CD1c-positive myeloid dendritic cell (primary cell): ENCODE results near the gene TIMM23.

ENCODE experiments used
- DNase-seq: peaks from one replicate; pipeline ENCODE4 v3.0.0-alpha.2; 2016; ENCODE audit errors: extremely low spot score

TIMM23 gene

DNA sequence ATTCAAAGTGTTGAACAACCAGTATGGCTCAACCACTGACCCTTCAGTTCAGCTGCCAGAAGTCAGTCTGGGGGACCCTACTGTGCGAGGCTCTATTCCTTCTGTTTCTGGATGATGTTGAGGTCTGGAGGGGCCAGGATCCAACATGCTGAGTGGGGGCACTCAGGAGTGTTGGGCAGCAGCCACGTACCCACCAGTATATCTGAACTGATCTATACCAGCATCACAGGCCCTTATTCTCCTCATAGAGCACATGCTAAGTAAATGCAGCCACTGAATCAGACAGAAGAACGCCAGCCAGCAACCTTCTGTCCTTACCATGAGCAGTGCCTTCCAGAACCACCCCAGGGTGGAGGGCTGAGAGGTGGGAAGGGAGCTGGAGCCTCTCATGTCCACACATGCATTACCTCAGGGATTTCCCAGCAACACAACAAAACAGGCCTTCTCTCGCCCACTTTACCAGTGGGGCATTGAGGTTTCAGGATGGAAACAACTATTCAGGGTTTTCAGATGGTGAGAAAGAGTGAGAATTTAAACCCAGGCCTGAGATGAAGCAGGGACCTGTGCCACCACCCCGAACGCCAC lies 80.6 kb downstream of the TIMM23 start:
- no peak for DNase-seq
